ENCODE measurements around the gene RAB9B. TPM values are rescaled to one million over a fixed set of nuclear protein-coding genes. Genes with fewer than 3 reads are reported as not detected.

The RAB9B gene, protein sequence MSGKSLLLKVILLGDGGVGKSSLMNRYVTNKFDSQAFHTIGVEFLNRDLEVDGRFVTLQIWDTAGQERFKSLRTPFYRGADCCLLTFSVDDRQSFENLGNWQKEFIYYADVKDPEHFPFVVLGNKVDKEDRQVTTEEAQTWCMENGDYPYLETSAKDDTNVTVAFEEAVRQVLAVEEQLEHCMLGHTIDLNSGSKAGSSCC
- total RNA-seq: 0.23 and 1.1 TPM in 2 replicates

DNA sequence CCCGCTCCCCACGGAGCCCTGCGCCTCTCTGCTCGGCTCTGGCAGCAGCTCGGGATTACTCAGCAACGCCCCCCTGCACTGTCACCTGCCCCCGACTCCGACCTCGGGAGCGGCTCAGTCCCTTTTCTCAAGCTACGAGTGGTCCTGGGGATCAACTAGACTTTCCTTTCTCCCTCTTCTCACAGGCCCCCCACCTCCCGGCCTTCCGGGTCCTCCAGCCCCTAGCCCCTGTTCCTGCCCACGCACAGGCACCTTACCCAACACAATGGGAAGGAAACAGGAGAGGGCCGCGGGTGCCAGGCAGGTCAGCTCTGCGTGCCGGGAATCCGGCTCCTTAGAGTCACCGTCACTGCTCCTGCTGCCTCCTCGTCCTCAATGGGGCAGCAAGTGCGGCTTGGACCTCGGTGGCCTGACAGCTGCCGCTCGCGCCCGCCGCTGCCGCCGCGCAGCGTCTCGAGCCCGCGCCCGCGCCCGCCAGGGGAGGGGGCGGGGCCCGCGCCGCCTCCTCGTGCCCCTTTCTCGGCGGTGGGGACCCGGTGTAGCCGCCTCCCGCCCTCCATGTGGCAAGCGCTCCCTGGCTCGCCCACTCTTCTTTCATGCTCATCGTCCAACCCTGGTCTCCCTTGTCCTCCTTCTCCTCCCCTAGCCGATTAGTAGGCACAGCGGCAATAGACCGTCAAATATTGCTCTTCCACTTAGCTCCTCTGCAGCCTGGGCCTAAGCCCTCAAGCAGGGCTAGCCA, at the start of gene RAB9B:
TSS of gene RAB9B (minus strand) at position 455 of the 742 bp plus-strand sequence. CDS start 6,473 bp downstream, outside the sequence.

DNA sequence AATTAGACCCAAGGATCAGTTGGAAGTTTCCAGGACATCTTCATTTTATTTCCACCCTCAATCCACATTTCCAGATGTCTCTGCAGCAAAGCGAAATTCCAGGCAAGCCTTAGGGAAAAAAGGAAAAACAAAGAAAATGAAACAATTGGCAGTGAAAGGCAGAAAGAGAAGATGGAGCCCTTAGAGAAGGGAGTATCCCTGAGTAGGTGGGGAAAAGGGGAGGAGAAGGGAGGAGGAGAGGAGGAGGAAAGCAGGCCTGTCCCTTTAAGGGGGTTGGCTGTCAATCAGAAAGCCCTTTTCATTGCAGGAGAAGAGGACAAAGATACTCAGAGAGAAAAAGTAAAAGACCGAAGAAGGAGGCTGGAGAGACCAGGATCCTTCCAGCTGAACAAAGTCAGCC, 55.5 kb downstream of the RAB9B start, which contains the start of gene PLP1:
TSS of gene PLP1 (plus strand) at position 295 of the 400 bp plus-strand sequence. CDS start 156 bp downstream, outside the sequence.

Other genes starting within 250 kb of the RAB9B start
- gene TCEAL4, start 246.7 kb downstream of the RAB9B start, total RNA-seq: 119 and 253 TPM in 2 replicates
- gene TCEAL3, start 224.3 kb downstream of the RAB9B start, total RNA-seq: 38.0 and 98.5 TPM in 2 replicates
- gene TCEAL1, start 203.3 kb downstream of the RAB9B start, total RNA-seq: 42.2 and 76.0 TPM in 2 replicates
- 390 and 792 TPM in 2 replicates for gene MORF4L2, start 145.6 kb downstream of the RAB9B start, total RNA-seq
- gene TMEM31, start 121.3 kb downstream of the RAB9B start, total RNA-seq: not detected in 2 replicates
- gene PLP1, start 55.4 kb downstream of the RAB9B start, total RNA-seq: 2.5 and 5.8 TPM in 2 replicates
- 1.8 and 11.1 TPM in 2 replicates for gene TMSB15B, start 130.4 kb upstream of the RAB9B start, total RNA-seq
- not detected in 2 replicates for gene H2BW1, start 181.5 kb upstream of the RAB9B start, total RNA-seq
- not detected in 2 replicates for gene H2BW2, start 207.7 kb upstream of the RAB9B start, total RNA-seq
- 0.58 and 1.1 TPM in 2 replicates for gene TMSB15C, start 244.0 kb upstream of the RAB9B start, total RNA-seq